Astrocyte (in vitro differentiated cells and primary cell): ENCODE measurements around the gene RAET1L. TPM values are rescaled to one million over a fixed set of nuclear protein-coding genes. Genes with fewer than 3 reads are reported as not detected.

ENCODE experiments used
- DNase-seq: peaks from one replicate; pipeline ENCODE4 v3.0.0-alpha.2; 2010; ENCODE audit warnings: low read depth
- FAIRE-seq: peaks from 2 replicates; lab custom pipeline; 2011; peaks lifted over from hg19 to GRCh38; lab: Jason Lieb, UNC
- H2AFZ ChIP-seq: 2 replicates; pipeline ENCODE4 v1.6.0; 2012; ENCODE audit warnings: low read depth, low read length, inconsistent platforms
- H3K27ac ChIP-seq: 2 replicates; pipeline ENCODE4 v1.5.1; 2011; ENCODE audit warnings: low read depth, low read length, inconsistent platforms
- H3K27me3 ChIP-seq: 2 replicates; pipeline ENCODE4 v1.6.0; 2011; ENCODE audit warnings: low read length, inconsistent platforms; ENCODE audit not compliant: insufficient read depth
- H3K36me3 ChIP-seq: 2 replicates; pipeline ENCODE4 v1.5.1; 2011; ENCODE audit warnings: low read length, inconsistent platforms; ENCODE audit not compliant: insufficient read depth
- H3K4me1 ChIP-seq: 2 replicates; pipeline ENCODE4 v1.5.1; 2011; ENCODE audit warnings: low read length, inconsistent platforms; ENCODE audit not compliant: insufficient read depth
- H3K4me2 ChIP-seq: 2 replicates; pipeline ENCODE4 v1.6.0; 2012; ENCODE audit warnings: low read length, inconsistent platforms
- H3K4me3 ChIP-seq: 2 replicates; pipeline ENCODE4 v1.5.1; 2011; ENCODE audit warnings: low read depth, mild to moderate bottlenecking, low read length, inconsistent platforms; ENCODE audit not compliant: insufficient read depth
- H3K79me2 ChIP-seq: 2 replicates; pipeline ENCODE4 v1.6.0; 2012; ENCODE audit warnings: mild to moderate bottlenecking, low read length, inconsistent platforms; ENCODE audit not compliant: insufficient read depth
- H3K9ac ChIP-seq: 2 replicates; pipeline ENCODE4 v1.6.0; 2012; ENCODE audit warnings: mild to moderate bottlenecking, low read length, inconsistent platforms
- H3K9me3 ChIP-seq: 2 replicates; pipeline ENCODE4 v1.5.1; 2012; ENCODE audit warnings: low read depth, mild to moderate bottlenecking, low read length, inconsistent platforms; ENCODE audit not compliant: insufficient read depth
- H4K20me1 ChIP-seq: 2 replicates; pipeline ENCODE4 v1.6.0; 2012; ENCODE audit warnings: low read length, inconsistent platforms; ENCODE audit not compliant: insufficient read depth
- H3K27ac Mint-ChIP-seq: one replicate; pipeline ENCODE4 v1.8.0; 2021; ENCODE audit warnings: mild to moderate bottlenecking, mixed read lengths; ENCODE audit not compliant: unreplicated experiment
- H3K27me3 Mint-ChIP-seq: one replicate; pipeline ENCODE4 v1.8.0; 2021; ENCODE audit warnings: low read depth, mixed read lengths; ENCODE audit not compliant: unreplicated experiment
- H3K36me3 Mint-ChIP-seq: one replicate; pipeline ENCODE4 v1.8.0; 2021; ENCODE audit warnings: low read depth, mixed read lengths; ENCODE audit not compliant: unreplicated experiment
- H3K4me1 Mint-ChIP-seq: one replicate; pipeline ENCODE4 v1.8.0; 2021; ENCODE audit warnings: low read depth, mixed read lengths; ENCODE audit not compliant: unreplicated experiment
- H3K4me3 Mint-ChIP-seq: one replicate; pipeline ENCODE4 v1.8.0; 2021; ENCODE audit warnings: mild to moderate bottlenecking, moderate library complexity, mixed read lengths; ENCODE audit not compliant: unreplicated experiment
- H3K9me3 Mint-ChIP-seq: one replicate; pipeline ENCODE4 v1.8.0; 2021; ENCODE audit warnings: mild to moderate bottlenecking, mixed read lengths; ENCODE audit not compliant: unreplicated experiment
- EZH2 ChIP-seq: IDR thresholded peaks from 2 replicates; pipeline ENCODE4 v1.6.1; 2012; ENCODE audit warnings: mild to moderate bottlenecking, low read length, inconsistent platforms; ENCODE audit not compliant: insufficient read depth
- total RNA-seq: library from RNA; stranded (reverse); gene quantifications from 2 replicates; pipeline ENCODE4 v1.2.1, GENCODE V29; 2021
- TF ChIP-seq, protein P1 (sequence below): IDR thresholded peaks from 2 replicates; pipeline ENCODE4 v1.5.1; 2011; ENCODE audit warnings: low read depth, mild to moderate bottlenecking, inconsistent platforms, low read length, moderate library complexity; ENCODE audit not compliant: insufficient read depth

The RAET1L gene
- total RNA-seq, 1 donor from 2014 or later = not detected

DNA sequence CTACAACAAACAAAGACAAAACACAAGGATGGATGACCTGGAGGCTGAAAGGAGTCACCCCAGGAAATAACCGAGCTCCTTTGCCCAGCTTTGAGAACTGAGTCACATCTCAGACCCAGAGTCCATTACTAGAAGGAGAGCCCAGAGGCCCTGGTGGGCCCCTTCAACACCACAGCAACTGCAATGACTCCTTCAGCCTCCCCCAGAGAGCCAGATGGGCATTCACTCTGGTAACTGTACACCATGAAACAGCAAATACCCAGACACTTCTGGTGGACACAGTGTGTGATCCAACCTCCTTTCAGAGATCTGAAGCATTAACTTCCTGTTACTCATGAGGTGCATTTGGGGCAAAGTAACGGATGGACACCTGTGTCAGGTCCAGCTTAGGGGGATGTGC is 22.6 kb downstream of the RAET1L start:
- H3K4me1 ChIP-seq = peaks cover 10% of the 10 kb centered on the region
- peaks cover 6% of the 10 kb centered on the region for H3K9me3 Mint-ChIP-seq
- no peak overlapping the region for H3K4me3 Mint-ChIP-seq
- H3K36me3 Mint-ChIP-seq = no peaks in the 10 kb centered on the region
- peaks cover 9% of the 10 kb centered on the region for H3K4me1 Mint-ChIP-seq
- no peak overlapping the region for H3K9ac ChIP-seq
- H2AFZ ChIP-seq = no peak overlapping the region
- peaks cover 57% of the 10 kb centered on the region for H3K27me3 Mint-ChIP-seq
- TF ChIP-seq EZH2 = no peak
- TF ChIP-seq, protein P1, sequence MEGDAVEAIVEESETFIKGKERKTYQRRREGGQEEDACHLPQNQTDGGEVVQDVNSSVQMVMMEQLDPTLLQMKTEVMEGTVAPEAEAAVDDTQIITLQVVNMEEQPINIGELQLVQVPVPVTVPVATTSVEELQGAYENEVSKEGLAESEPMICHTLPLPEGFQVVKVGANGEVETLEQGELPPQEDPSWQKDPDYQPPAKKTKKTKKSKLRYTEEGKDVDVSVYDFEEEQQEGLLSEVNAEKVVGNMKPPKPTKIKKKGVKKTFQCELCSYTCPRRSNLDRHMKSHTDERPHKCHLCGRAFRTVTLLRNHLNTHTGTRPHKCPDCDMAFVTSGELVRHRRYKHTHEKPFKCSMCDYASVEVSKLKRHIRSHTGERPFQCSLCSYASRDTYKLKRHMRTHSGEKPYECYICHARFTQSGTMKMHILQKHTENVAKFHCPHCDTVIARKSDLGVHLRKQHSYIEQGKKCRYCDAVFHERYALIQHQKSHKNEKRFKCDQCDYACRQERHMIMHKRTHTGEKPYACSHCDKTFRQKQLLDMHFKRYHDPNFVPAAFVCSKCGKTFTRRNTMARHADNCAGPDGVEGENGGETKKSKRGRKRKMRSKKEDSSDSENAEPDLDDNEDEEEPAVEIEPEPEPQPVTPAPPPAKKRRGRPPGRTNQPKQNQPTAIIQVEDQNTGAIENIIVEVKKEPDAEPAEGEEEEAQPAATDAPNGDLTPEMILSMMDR = no peak
- H3K27ac ChIP-seq = no peak overlapping the region
- peaks cover 12% of the 10 kb centered on the region for H3K27me3 ChIP-seq
- no peaks in the 10 kb centered on the region for H4K20me1 ChIP-seq
- FAIRE-seq (no peak), DNase-seq (no peak)
- peaks cover 3% of the 10 kb centered on the region for H3K9me3 ChIP-seq
- no peaks in the 10 kb centered on the region for H3K79me2 ChIP-seq
- no peaks in the 10 kb centered on the region for H3K36me3 ChIP-seq
- no peak overlapping the region for H3K27ac Mint-ChIP-seq
- no peak overlapping the region for H3K4me2 ChIP-seq
- no peak overlapping the region for H3K4me3 ChIP-seq

DNA sequence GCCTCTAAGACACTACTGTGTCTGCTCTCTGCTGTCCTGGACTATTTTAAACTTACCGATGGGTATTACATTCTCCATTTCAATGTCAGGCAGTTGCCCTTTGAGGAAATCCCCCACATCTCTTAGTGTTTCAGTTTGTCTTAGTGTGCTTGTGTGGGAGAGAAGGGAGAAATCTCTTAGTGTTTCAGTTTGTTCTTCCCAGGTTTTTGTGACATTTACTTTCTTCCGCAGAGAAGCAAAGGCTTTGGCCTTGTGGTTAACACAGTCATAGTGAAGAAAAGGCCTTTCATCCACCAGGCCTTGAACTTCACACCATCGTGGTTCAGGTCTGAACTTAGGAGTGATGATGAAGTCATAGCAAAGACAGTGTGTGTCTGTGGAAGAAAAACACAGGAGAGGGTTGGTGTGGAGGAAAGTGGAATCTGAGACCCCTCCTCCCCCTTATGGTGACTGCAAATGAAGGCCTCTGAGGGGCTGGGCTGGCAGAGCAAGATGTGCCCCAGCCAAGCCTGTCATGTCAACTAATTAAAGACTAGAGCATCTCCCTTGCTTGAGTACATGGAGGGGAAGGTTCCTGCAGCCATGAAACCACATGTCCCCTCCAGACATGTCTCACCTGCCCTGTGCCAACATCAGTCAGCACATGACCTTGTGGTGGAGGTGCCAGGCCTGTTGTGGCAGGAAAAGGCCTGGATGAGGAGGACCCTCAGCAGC is 23.9 kb downstream of the RAET1L start:
- peaks cover 3% of the 10 kb centered on the region for H3K9me3 ChIP-seq
- DNase-seq = no peak
- Mint-ChIP-seq H3K4me1 (peaks cover 15% of the 10 kb centered on the region), H3K9me3 (peaks cover 6% of the 10 kb centered on the region), H3K27ac (no peak overlapping the region), H3K36me3 (no peaks in the 10 kb centered on the region), H3K4me3 (no peak overlapping the region), H3K27me3 (peaks cover 62% of the 10 kb centered on the region)
- no peak overlapping the region for H2AFZ ChIP-seq
- H3K4me2 ChIP-seq = no peak overlapping the region
- no peaks in the 10 kb centered on the region for H4K20me1 ChIP-seq
- no peak overlapping the region for H3K27ac ChIP-seq
- peaks cover 15% of the 10 kb centered on the region for H3K27me3 ChIP-seq
- H3K4me3 ChIP-seq = no peak overlapping the region
- no peak for TF ChIP-seq EZH2
- TF ChIP-seq, protein P1 = no peak
- H3K36me3 ChIP-seq = no peaks in the 10 kb centered on the region
- FAIRE-seq = no peak
- H3K9ac ChIP-seq = no peak overlapping the region
- no peaks in the 10 kb centered on the region for H3K79me2 ChIP-seq
- H3K4me1 ChIP-seq = peaks cover 10% of the 10 kb centered on the region

DNA sequence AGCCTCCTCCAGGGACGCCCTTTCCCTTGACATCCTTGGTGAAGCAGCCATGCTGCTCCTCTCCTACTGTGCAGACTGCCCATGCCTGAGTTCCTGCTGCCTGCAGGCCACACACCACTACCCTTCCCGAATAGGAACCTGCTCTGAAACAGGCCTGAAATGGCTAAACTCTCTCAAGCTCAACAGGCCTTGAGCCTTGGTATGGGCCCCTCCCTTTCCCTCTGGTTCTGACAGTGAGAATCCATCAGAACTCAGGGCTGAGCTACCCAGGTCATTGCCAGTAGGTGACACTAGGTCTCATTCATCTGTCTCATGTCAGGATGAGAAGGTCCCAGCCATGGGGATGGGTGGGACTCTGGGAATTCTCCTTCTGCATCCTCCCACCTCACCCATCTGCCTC is 25.7 kb downstream of the RAET1L start:
- no peak for FAIRE-seq
- H3K27ac ChIP-seq = no peak overlapping the region
- no peaks in the 10 kb centered on the region for H3K79me2 ChIP-seq
- H3K4me1 Mint-ChIP-seq = peaks cover 21% of the 10 kb centered on the region
- no peaks in the 10 kb centered on the region for H4K20me1 ChIP-seq
- DNase-seq = no peak
- H3K9me3 ChIP-seq = peaks cover 3% of the 10 kb centered on the region
- H3K36me3 ChIP-seq = no peaks in the 10 kb centered on the region
- no peak overlapping the region for H3K27ac Mint-ChIP-seq
- H3K27me3 Mint-ChIP-seq = peaks cover 67% of the 10 kb centered on the region
- H3K4me3 ChIP-seq = no peak overlapping the region
- no peak overlapping the region for H3K4me2 ChIP-seq
- H3K4me1 ChIP-seq = peaks cover 3% of the 10 kb centered on the region
- peaks cover 6% of the 10 kb centered on the region for H3K9me3 Mint-ChIP-seq
- H3K9ac ChIP-seq = no peak overlapping the region
- H2AFZ ChIP-seq = no peak overlapping the region
- H3K27me3 ChIP-seq = peaks cover 32% of the 10 kb centered on the region
- H3K36me3 Mint-ChIP-seq = no peaks in the 10 kb centered on the region
- TF ChIP-seq, protein P1 = no peak
- no peak for TF ChIP-seq EZH2
- no peak overlapping the region for H3K4me3 Mint-ChIP-seq
